Uterus (tissue), 4 donors: ENCODE data around the gene ASAP2. TPM values are rescaled to one million over a fixed set of nuclear protein-coding genes. Genes with fewer than 3 reads are reported as not detected.

Experiments used
- DNase-seq, 2 donors: peaks; one replicate each; pipeline ENCODE4 v3.0.0-alpha.2; 2019 to 2020
- H3K27ac ChIP-seq, 2 donors: fragments of 200-600 bp; sonication (generic); 1 replicate in 1 of 2; 2 replicates in 1 of 2; pipeline ENCODE4 v1.5.1; 2016 to 2018
- H3K27me3 ChIP-seq, 2 donors: fragments of 200-600 bp; sonication (generic); one replicate each; pipeline ENCODE4 v1.5.1; 2018 to 2019; ENCODE audit warnings: control low read depth in 1 of 2
- H3K36me3 ChIP-seq, 2 donors: fragments of 200-600 bp; sonication (generic); one replicate each; pipeline ENCODE4 v1.5.1; 2019; ENCODE audit warnings: control low read depth in 1 of 2
- H3K4me1 ChIP-seq, 2 donors: fragments of 200-600 bp; sonication (generic); one replicate each; pipeline ENCODE4 v1.5.1; 2018 to 2019; ENCODE audit warnings: control low read depth in 1 of 2
- H3K4me3 ChIP-seq, 2 donors: fragments of 200-600 bp; sonication (generic); 1 replicate in 1 of 2; 2 replicates in 1 of 2; pipeline ENCODE4 v1.5.1; 2018 to 2019; ENCODE audit warnings: mild to moderate bottlenecking in 1 of 2
- H3K9me3 ChIP-seq, 2 donors: fragments of 200-600 bp; sonication (generic); one replicate each; pipeline ENCODE4 v1.5.1; 2019; ENCODE audit warnings: control low read depth in 1 of 2
- CTCF ChIP-seq, 4 experiments: fragments of 200-600 bp in 2 of 4; fragments of 450-650 bp in 2 of 4; sonication (generic) in 2 of 4; IDR thresholded peaks; one replicate each; pipeline ENCODE4 v1.5.1; 2016 to 2019; ENCODE audit warnings: antibody characterized with exemption in 4 of 4, mild to moderate bottlenecking in 2 of 4, moderate library complexity in 1 of 4
- POLR2A ChIP-seq, 2 donors: fragments of 450-650 bp; IDR thresholded peaks; one replicate each; pipeline ENCODE4 v1.6.1; 2016; ENCODE audit warnings: antibody characterized with exemption in 2 of 2, mild to moderate bottlenecking in 1 of 2, moderate library complexity in 1 of 2
- intact Hi-C: fragments of 100-400 bp; cut with DNase I; formaldehyde crosslinking; loops from one replicate; pipeline ENCODE4 v1.15.1; 2023; ENCODE audit warnings: low total_unique reads
- total RNA-seq, 4 donors: library from RNA; depleted of rRNA in 3 of 4; stranded (reverse); fragments of >200 nt in 3 of 4; gene quantifications; one replicate each; pipeline versions ENCODE4 v1.1.0 to v1.2.4, GENCODE V29; 2014 to 2023
- donor health status: DM: yes; HTN: yes; CAD: no.

Gene ASAP2
- total RNA-seq, 4 donors from 2014 or later: 24.3 to 55.5 (median 31.3) TPM

DNA sequence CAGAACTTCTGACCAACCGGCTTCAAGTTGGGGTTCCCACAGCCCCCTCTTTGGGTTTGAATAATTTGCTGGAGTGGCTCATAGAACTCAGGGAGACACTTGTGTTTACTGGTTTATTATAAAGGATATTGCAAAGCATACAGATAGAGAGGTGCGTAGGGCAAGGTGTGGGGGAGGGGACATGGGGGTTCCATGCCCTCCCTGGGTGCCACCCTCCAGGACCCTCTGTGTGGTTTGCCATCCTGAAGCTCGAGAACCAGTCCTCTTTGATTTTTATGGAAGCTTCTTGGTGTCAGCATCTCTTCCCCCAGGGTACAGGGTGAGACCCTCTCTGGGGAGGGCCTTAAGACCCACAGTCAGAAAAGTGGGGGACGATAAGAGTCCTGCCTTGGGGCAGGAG, 177.9 kb downstream of the ASAP2 start:
- Histone ChIP-seq H3K36me3 (no peaks in the 10 kb centered on the region), H3K4me3 (no peak overlapping the region), H3K9me3 (no peaks in the 10 kb centered on the region), H3K27me3 (no peaks in the 10 kb centered on the region), H3K27ac (no peak overlapping the region), H3K4me1 (peaks cover 0 to 4% of the 10 kb centered on the region in 2 donors)
- no peak for TF ChIP-seq POLR2A (IDR thresholded peaks at IDR 0.05)
- TF ChIP-seq CTCF (IDR thresholded peaks at IDR 0.05): no peak
- intact Hi-C loops: no loop called here
- DNase-seq: no peak

DNA sequence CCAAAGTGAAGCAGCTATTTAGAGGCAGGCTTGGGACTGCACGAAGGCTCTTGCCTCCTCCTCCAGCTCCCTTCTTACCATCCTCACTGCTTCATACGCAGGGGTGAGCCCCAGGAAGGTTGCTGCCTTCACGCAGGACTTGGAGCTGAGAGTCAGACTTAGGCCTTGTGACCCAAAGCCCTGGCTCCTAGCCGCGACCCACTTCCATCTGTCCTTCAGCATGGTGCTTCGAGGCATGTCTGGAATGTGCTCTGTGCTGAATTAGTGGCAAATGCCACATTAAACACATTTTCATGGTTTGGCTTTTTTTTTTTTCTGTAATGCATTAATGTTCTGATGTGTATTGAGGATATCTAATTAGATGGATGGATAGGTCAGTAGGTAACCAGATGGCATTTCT, 179.2 kb downstream of the ASAP2 start:
- H3K36me3 ChIP-seq: no peaks in the 10 kb centered on the region
- no peaks in the 10 kb centered on the region for H3K9me3 ChIP-seq
- H3K4me3 ChIP-seq: no peak overlapping the region
- H3K27me3 ChIP-seq: no peaks in the 10 kb centered on the region
- H3K4me1 ChIP-seq: peaks cover 0 to 4% of the 10 kb centered on the region in 2 donors
- H3K27ac ChIP-seq: peak overlapping the region; percentile 31 to 86
- intact Hi-C loops: no loop called here
- TF ChIP-seq POLR2A (IDR thresholded peaks at IDR 0.05) (no peak), CTCF (IDR thresholded peaks at IDR 0.05) (no peak)
- DNase-seq: no peak

GRCh38 chr2:9388199-9388681, 181.6 kb downstream of the ASAP2 start:
- TF ChIP-seq POLR2A (IDR thresholded peaks at IDR 0.05) (no peak), CTCF (IDR thresholded peaks at IDR 0.05) (no peak)
- Histone ChIP-seq H3K9me3 (no peaks in the 10 kb centered on the region), H3K4me1 (peaks cover 0 to 4% of the 10 kb centered on the region in 2 donors), H3K27ac (peak overlapping the region; percentile 76 to 86), H3K36me3 (no peaks in the 10 kb centered on the region), H3K27me3 (no peaks in the 10 kb centered on the region), H3K4me3 (no peak overlapping the region)
- intact Hi-C loops: no loop called here
- DNase-seq: no peak

DNA sequence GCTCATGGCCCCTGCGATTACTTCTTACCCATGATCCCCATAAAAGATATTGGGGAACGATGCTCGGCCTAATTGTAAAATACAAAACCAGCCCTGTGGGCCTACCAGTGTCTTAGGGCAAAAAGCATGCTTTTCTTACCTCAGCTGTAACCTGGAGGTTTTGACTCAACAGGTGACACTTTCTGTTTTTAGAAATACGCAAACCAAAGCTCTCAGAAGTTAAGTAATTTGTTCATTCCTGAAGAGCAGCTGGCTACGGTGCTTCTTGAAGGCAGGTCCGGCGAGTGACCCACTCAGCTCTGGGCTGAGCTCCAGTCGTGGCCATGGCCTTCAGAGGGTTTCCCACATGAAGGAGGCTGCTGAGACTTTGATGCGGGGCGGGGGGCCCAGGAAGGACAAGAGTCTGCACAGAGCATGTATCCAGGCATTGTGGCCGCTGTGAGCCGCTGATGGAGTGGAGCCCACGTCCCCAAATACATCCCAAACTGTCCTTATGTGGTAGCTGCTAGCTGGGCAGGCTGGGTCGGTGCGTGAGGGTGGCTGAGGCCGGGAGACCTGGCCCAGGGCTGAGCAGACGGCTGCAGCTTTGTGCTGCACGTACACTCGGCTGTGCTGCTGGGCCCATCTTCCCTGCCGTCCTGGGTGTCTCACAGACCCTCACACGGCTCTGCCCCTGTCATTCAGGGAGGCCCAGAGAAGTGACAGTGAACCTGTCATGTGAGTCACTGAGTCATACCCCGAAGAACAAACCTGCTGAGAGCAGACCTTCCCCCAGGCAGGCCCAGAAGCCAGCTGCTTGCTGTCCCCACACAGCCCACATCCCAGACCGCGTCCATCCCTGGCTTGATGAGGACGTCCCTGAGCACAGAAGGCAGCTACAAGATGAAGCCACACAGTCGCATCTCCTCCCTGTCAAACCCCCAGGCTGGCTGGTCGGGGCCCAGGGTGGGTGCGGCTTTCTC, 182.6 kb downstream of the ASAP2 start:
- Histone ChIP-seq H3K9me3 (no peaks in the 10 kb centered on the region), H3K27ac (no peak overlapping the region), H3K4me3 (no peak overlapping the region), H3K4me1 (peaks cover 0 to 4% of the 10 kb centered on the region in 2 donors), H3K27me3 (no peaks in the 10 kb centered on the region), H3K36me3 (no peaks in the 10 kb centered on the region)
- no peak for DNase-seq
- TF ChIP-seq CTCF (IDR thresholded peaks at IDR 0.05) (no peak), POLR2A (IDR thresholded peaks at IDR 0.05) (no peak)
- intact Hi-C loops: no loop called here

DNA sequence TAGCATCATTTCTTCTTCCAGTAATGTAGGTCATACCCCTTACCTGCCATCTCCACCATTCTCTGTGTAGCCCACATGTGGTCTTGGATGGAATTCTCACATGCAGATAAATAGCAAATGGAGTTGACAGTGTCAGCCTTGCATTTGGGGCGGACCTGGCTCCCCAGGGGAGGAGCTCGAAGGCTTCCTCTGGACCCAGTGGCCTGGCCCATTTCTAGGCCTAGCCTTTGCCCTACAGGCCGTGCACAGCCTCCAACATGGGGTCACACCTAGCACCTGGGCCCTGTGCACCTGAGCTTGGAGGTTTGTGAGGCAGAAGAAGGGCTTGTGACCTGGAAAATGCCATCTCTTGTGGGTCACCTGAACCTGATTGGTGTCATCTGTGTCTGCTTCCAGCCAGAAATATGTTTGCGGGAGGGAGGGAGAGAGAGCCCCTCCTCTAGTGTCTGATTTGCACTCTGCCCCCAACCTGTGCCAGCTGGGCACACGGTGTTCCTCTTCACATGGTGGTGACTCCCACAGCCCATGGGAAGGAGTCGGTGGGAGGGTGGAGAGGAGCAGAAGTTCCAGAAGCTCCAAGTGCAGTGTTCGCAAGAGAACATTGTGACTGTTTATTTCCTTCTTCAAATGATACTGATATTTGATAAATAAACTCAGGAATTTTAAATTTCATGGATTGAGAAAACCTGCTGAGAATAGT, 183.7 kb downstream of the ASAP2 start:
- H3K27me3 ChIP-seq: no peaks in the 10 kb centered on the region
- intact Hi-C loops: no loop called here
- no peak overlapping the region for H3K4me3 ChIP-seq
- H3K36me3 ChIP-seq: no peaks in the 10 kb centered on the region
- TF ChIP-seq CTCF (IDR thresholded peaks at IDR 0.05): no peak
- no peak for TF ChIP-seq POLR2A (IDR thresholded peaks at IDR 0.05)
- H3K4me1 ChIP-seq: peaks cover 0 to 4% of the 10 kb centered on the region in 2 donors
- H3K27ac ChIP-seq: no peak overlapping the region
- H3K9me3 ChIP-seq: no peaks in the 10 kb centered on the region
- DNase-seq: no peak
